ENCODE data around the gene DEAF1. TPM values are rescaled to one million over a fixed set of nuclear protein-coding genes. Genes with fewer than 3 reads are reported as not detected.
"Not testable (repeated sequence)": the region's sequence is repeated elsewhere in the genome, so short reads cannot be mapped to it uniquely, and the experiment has no call there.

DEAF1 gene
- total RNA-seq, 2 donors from 2014 or later, result 21.7 to 25.8 TPM

GRCh38 chr11:691710-692590 lies 3.1 kb downstream of the DEAF1 start:
- no peak for TF ChIP-seq CTCF (IDR thresholded peaks at IDR 0.05)
- H3K36me3 ChIP-seq, result no peaks in the 10 kb centered on the region
- intact Hi-C loops (cut with DNase I), result no loop called here
- DNase-seq, result no peak
- peaks cover 11% of the 10 kb centered on the region for H3K4me1 ChIP-seq
- peak overlapping the region in 1 of 2 donors; percentile 38 for H3K9ac ChIP-seq (ENCODE audit: low read depth in 2 of 2, low read length in 2 of 2)
- no peak overlapping the region for H3K4me3 ChIP-seq
- no peak overlapping the region for H3K27ac ChIP-seq
- H3K9me3 ChIP-seq, result no peaks in the 10 kb centered on the region
- no peaks in the 10 kb centered on the region for H3K27me3 ChIP-seq

- peak; percentile 66 for DNase-seq
Measured at GRCh38 chr11:690738-691633, 4.0 kb downstream of the DEAF1 start.

GRCh38 chr11:690244-690643 lies 4.8 kb downstream of the DEAF1 start:
- H3K9ac ChIP-seq (ENCODE audit: low read depth in 2 of 2, low read length in 2 of 2); DNase-seq; H3K27me3 ChIP-seq; intact Hi-C loops (cut with DNase I); H3K4me3 ChIP-seq; H3K9me3 ChIP-seq; H3K36me3 ChIP-seq: not testable (repeated sequence)
- peaks cover 11% of the 10 kb centered on the region for H3K4me1 ChIP-seq
- H3K27ac ChIP-seq, result peak overlapping the region; percentile 40

More at GRCh38 chr11:690738-691633, 4.0 kb downstream of the DEAF1 start:
- TF ChIP-seq CTCF (IDR thresholded peaks at IDR 0.05), result no peak
- intact Hi-C loops (cut with DNase I), result no loop called here
- Histone ChIP-seq H3K9ac (ENCODE audit: low read depth in 2 of 2, low read length in 2 of 2) (peak overlapping the region in 1 of 2 donors; percentile 38), H3K27me3 (no peaks in the 10 kb centered on the region), H3K4me3 (no peak overlapping the region), H3K36me3 (no peaks in the 10 kb centered on the region), H3K4me1 (peaks cover 11% of the 10 kb centered on the region), H3K27ac (peak overlapping the region; percentile 40), H3K9me3 (no peaks in the 10 kb centered on the region)

- no peak for TF ChIP-seq CTCF (IDR thresholded peaks at IDR 0.05)
- Histone ChIP-seq H3K9me3 (no peaks in the 10 kb centered on the region), H3K9ac (ENCODE audit: low read depth in 2 of 2, low read length in 2 of 2) (no peak overlapping the region), H3K4me1 (peaks cover 11% of the 10 kb centered on the region), H3K27me3 (no peaks in the 10 kb centered on the region), H3K4me3 (no peak overlapping the region), H3K36me3 (no peaks in the 10 kb centered on the region), H3K27ac (no peak overlapping the region)
- DNase-seq, result no peak
- intact Hi-C loops (cut with DNase I), result no loop called here
Measured at GRCh38 chr11:689625-690024, 5.4 kb downstream of the DEAF1 start.

DNA sequence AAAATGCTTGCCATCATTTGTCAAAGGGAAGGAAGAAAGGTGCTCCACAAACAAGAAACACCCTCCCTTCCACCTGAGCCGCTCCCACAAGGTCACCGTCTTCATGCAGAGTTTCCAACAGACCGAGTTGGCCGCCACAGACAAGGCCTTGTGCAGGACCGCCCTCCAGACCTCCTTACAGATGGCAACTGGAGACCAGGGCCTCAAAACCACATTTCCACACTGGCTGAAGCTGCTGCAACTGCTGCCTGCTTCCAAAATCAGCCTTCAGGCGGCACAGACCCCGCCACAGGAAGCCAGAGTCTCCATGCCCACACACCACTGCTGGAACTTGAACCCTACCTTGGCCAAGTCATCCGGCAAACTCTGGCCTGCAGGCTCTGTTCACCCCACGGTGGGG lies 6.3 kb downstream of the DEAF1 start:
- no peaks in the 10 kb centered on the region for H3K36me3 ChIP-seq
- H3K27ac ChIP-seq, result no peak overlapping the region
- TF ChIP-seq CTCF (IDR thresholded peaks at IDR 0.05), result no peak

More for the DNA sequence above, 6.3 kb downstream of the DEAF1 start:
- H3K9ac ChIP-seq (ENCODE audit: low read depth in 2 of 2, low read length in 2 of 2), result no peak overlapping the region
- H3K4me1 ChIP-seq, result peaks cover 9% of the 10 kb centered on the region
- no peak overlapping the region for H3K4me3 ChIP-seq
- no peaks in the 10 kb centered on the region for H3K27me3 ChIP-seq
- no peaks in the 10 kb centered on the region for H3K9me3 ChIP-seq
- no peak for DNase-seq
- intact Hi-C loops (cut with DNase I), result no loop called here
